ENCODE data around the gene CRYBG1. TPM values are rescaled to one million over a fixed set of nuclear protein-coding genes. Genes with fewer than 3 reads are reported as not detected.

CRYBG1 gene
- total and polyA plus RNA-seq, 2 donors (not counting 3 experiments of a cell fraction or from before 2014, with no cell fraction given) = 4.1 to 30.1 TPM

GRCh38 chr6:106534004-106534403 is 173.5 kb downstream of the CRYBG1 start:
- TF ChIP-seq MYC (IDR thresholded peaks at IDR 0.05; ENCODE audit: low read depth, low read length) (no peak), JUN (IDR thresholded peaks at IDR 0.05; ENCODE audit: borderline replicate concordance, insufficient read depth, insufficient read length, low read depth) (no peak), GATA2 (IDR thresholded peaks at IDR 0.05; ENCODE audit: insufficient read depth, insufficient read length, low read depth, low read length) (no peak)
- Histone ChIP-seq H3K36me3 (ENCODE audit: control insufficient read depth in 2 of 2, extremely low read depth in 1 of 2, insufficient read depth in 2 of 2, low read length in 2 of 2) (no peaks in the 10 kb centered on the region), H3K27ac (ENCODE audit: insufficient read depth, low read depth, low read length) (no peak overlapping the region), H3K79me2 (ENCODE audit: control insufficient read depth, insufficient read depth, low read length) (no peaks in the 10 kb centered on the region), H3K27me3 (ENCODE audit: control insufficient read depth in 2 of 2, insufficient read depth in 2 of 2, low read length in 2 of 2) (no peaks in the 10 kb centered on the region), H3K4me1 (ENCODE audit: control insufficient read depth, extremely low read depth, insufficient read depth, low read length) (peaks cover 23% of the 10 kb centered on the region), H2AFZ (ENCODE audit: low read depth, low read length) (no peak overlapping the region), H3K9ac (replicated peaks; ENCODE audit: extremely low read depth, insufficient read depth, low read length) (no peak overlapping the region), H3K9me1 (replicated peaks; ENCODE audit: control insufficient read depth, extremely low read depth, insufficient read depth, low read length) (no peaks in the 10 kb centered on the region), H3K9me3 (replicated peaks; ENCODE audit: control insufficient read depth, insufficient read depth, low read length) (no peaks in the 10 kb centered on the region), H3K4me2 (ENCODE audit: insufficient read depth, low read length) (no peak overlapping the region), H3K4me3 (replicated peaks in 1 of 3; ENCODE audit: insufficient read depth in 1 of 3, low read depth in 1 of 3, low read length in 3 of 3) (no peak overlapping the region), H4K20me1 (replicated peaks; ENCODE audit: control insufficient read depth, extremely low read depth, insufficient read depth, low read length) (no peaks in the 10 kb centered on the region)
- intact Hi-C loops (cut with micrococcal nuclease) (no loop called here), dilution Hi-C loops (cut with MboI; ENCODE audit: extremely low pct_ligation_motif_present, low sequenced_read_pairs) (no loop called here)
- ChIA-PET POLR2A (no interaction called here), CTCF (interaction anchor here (1.1 to 1.8 kb wide), 4 partner anchors 17 to 32 kb away, joined by 3 to 13 read pairs (median 4); no protein-coding TSS in a partner anchor)
- BruUV-seq (replicated peaks) = no TSS peak
- no peak for FAIRE-seq
- no peak for DNase-seq (ENCODE audit: low read depth, low spot score)

DNA sequence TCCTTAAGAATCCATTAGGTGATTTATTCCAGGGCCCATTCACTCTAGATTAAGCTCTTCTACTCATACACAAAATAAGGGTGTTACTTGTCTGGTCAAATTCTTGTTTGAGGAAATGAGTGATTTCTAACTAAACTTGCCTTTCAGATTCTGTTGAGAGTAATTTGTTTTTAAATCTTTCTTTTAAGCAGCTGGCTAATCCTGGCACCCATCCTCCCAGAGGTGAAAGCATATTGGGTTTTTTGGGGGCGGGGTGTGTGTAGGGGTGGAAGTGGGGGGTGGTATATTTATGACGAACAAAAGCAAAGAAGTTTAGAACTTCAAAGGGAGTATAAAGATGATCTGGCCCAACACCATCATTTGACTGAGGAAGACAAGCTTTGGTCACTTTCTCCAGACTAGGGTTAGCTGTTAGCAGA is 174.1 kb downstream of the CRYBG1 start:
- Histone ChIP-seq H2AFZ (ENCODE audit: low read depth, low read length) (no peak overlapping the region), H3K4me3 (replicated peaks in 1 of 3; ENCODE audit: insufficient read depth in 1 of 3, low read depth in 1 of 3, low read length in 3 of 3) (no peak overlapping the region), H3K4me1 (ENCODE audit: control insufficient read depth, extremely low read depth, insufficient read depth, low read length) (peaks cover 21% of the 10 kb centered on the region), H3K27ac (ENCODE audit: insufficient read depth, low read depth, low read length) (no peak overlapping the region), H3K4me2 (ENCODE audit: insufficient read depth, low read length) (no peak overlapping the region), H3K9me1 (replicated peaks; ENCODE audit: control insufficient read depth, extremely low read depth, insufficient read depth, low read length) (no peaks in the 10 kb centered on the region), H3K9me3 (replicated peaks; ENCODE audit: control insufficient read depth, insufficient read depth, low read length) (no peaks in the 10 kb centered on the region), H3K27me3 (ENCODE audit: control insufficient read depth in 2 of 2, insufficient read depth in 2 of 2, low read length in 2 of 2) (no peaks in the 10 kb centered on the region), H3K79me2 (ENCODE audit: control insufficient read depth, insufficient read depth, low read length) (no peaks in the 10 kb centered on the region), H4K20me1 (replicated peaks; ENCODE audit: control insufficient read depth, extremely low read depth, insufficient read depth, low read length) (no peaks in the 10 kb centered on the region), H3K36me3 (ENCODE audit: control insufficient read depth in 2 of 2, extremely low read depth in 1 of 2, insufficient read depth in 2 of 2, low read length in 2 of 2) (no peaks in the 10 kb centered on the region), H3K9ac (replicated peaks; ENCODE audit: extremely low read depth, insufficient read depth, low read length) (no peak overlapping the region)
- TF ChIP-seq, protein P1, sequence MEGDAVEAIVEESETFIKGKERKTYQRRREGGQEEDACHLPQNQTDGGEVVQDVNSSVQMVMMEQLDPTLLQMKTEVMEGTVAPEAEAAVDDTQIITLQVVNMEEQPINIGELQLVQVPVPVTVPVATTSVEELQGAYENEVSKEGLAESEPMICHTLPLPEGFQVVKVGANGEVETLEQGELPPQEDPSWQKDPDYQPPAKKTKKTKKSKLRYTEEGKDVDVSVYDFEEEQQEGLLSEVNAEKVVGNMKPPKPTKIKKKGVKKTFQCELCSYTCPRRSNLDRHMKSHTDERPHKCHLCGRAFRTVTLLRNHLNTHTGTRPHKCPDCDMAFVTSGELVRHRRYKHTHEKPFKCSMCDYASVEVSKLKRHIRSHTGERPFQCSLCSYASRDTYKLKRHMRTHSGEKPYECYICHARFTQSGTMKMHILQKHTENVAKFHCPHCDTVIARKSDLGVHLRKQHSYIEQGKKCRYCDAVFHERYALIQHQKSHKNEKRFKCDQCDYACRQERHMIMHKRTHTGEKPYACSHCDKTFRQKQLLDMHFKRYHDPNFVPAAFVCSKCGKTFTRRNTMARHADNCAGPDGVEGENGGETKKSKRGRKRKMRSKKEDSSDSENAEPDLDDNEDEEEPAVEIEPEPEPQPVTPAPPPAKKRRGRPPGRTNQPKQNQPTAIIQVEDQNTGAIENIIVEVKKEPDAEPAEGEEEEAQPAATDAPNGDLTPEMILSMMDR (IDR thresholded peaks at IDR 0.05; ENCODE audit: extremely low read depth in 1 of 2, insufficient read depth in 1 of 2, low read depth in 1 of 2, low read length in 2 of 2) = no peak
- TF ChIP-seq GATA2 (IDR thresholded peaks at IDR 0.05; ENCODE audit: insufficient read depth, insufficient read length, low read depth, low read length) (no peak), POLR2A (IDR thresholded peaks at IDR 0.05; ENCODE audit: low read depth, low read length) (no peak), MYC (IDR thresholded peaks at IDR 0.05; ENCODE audit: low read depth, low read length) (no peak)
- FAIRE-seq (no peak), DNase-seq (ENCODE audit: low read depth, low spot score) (no peak)
- CTCF ChIA-PET = interaction anchor here (1.1 to 1.8 kb wide), 4 partner anchors 16 to 32 kb away, joined by 3 to 13 read pairs (median 4); no protein-coding TSS in a partner anchor
- POLR2A ChIA-PET = no interaction called here
- intact Hi-C loops (cut with micrococcal nuclease) (no loop called here), dilution Hi-C loops (cut with MboI; ENCODE audit: extremely low pct_ligation_motif_present, low sequenced_read_pairs) (no loop called here)
- no TSS peak for BruUV-seq (replicated peaks)
